PFSK-1 (cell line): ENCODE results near the gene SPAG9.

Experiments
- FOXP2 ChIP-seq: optimal IDR thresholded peaks from 2 replicates; pipeline ENCODE3; 2011; ENCODE audit warnings: borderline replicate concordance, control low read depth, inconsistent platforms; ENCODE audit not compliant: insufficient read depth; ENCODE audit errors: extremely low read length, extremely low read depth
- POLR2AphosphoS5 ChIP-seq: IDR thresholded peaks from 2 replicates; pipeline ENCODE4 v1.6.1; 2012; ENCODE audit warnings: low read depth, mild to moderate bottlenecking, control low read depth, low read length, moderate library complexity
- REST ChIP-seq, 2 experiments: IDR thresholded peaks; 2 replicates each; pipeline versions ENCODE4 v1.6.1 to v1.8.0; 2011 to 2012; ENCODE audit warnings: low read depth in 2 of 2, low read length in 2 of 2, control low read depth in 1 of 2, inconsistent platforms in 1 of 2, mild to moderate bottlenecking in 1 of 2, moderate library complexity in 1 of 2; ENCODE audit not compliant: insufficient read depth in 1 of 2
- TAF1 ChIP-seq: IDR thresholded peaks from 2 replicates; pipeline ENCODE4 v1.6.1; 2012; ENCODE audit warnings: low read length, control low read depth, borderline replicate concordance; ENCODE audit not compliant: insufficient read depth

GRCh38 chr17:50953831-50954601 is 166.7 kb downstream of the SPAG9 start:
- TF ChIP-seq POLR2AphosphoS5: no peak
- no peak for TF ChIP-seq REST (IDR thresholded peaks at IDR 0.05; ENCODE audit: insufficient read depth in 1 of 2, low read depth in 2 of 2, low read length in 2 of 2)
- no peak for TF ChIP-seq TAF1
- TF ChIP-seq FOXP2: peak; percentile 69
